GM21390 (cell line): ENCODE results near the gene TGFBR2.

Experiments
- ATAC-seq: cut with Tn5 transposase; IDR thresholded peaks from one replicate; pipeline ENCODE4 v1.9.1; 2021; ENCODE audit not compliant: unreplicated experiment

TGFBR2 gene

DNA sequence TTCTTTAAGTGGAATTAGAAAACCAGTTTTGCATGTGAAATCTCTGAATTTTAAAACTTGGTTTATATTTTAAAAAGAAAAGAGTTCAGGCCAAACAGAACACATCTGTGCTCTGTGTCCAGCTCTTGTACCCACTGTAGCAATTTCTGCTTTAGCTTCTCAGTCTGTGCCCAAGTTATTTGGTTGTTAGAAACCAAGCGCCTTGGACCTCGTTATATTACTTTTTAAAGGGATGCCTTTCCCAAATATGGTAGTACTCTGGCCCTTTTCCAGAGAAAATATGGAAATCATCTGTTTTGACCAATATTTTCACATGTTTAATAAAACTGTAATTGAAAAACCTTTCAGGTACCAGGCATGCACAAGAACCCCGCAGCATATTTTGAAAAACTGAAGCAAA, 27.3 kb downstream of the TGFBR2 start:
- ATAC-seq, result no peak

- ATAC-seq, result no peak
Measured at GRCh38 chr3:30634761-30635735, 28.6 kb downstream of the TGFBR2 start.

- no peak for ATAC-seq
Measured at GRCh38 chr3:30637310-30638219, 31.2 kb downstream of the TGFBR2 start.

DNA sequence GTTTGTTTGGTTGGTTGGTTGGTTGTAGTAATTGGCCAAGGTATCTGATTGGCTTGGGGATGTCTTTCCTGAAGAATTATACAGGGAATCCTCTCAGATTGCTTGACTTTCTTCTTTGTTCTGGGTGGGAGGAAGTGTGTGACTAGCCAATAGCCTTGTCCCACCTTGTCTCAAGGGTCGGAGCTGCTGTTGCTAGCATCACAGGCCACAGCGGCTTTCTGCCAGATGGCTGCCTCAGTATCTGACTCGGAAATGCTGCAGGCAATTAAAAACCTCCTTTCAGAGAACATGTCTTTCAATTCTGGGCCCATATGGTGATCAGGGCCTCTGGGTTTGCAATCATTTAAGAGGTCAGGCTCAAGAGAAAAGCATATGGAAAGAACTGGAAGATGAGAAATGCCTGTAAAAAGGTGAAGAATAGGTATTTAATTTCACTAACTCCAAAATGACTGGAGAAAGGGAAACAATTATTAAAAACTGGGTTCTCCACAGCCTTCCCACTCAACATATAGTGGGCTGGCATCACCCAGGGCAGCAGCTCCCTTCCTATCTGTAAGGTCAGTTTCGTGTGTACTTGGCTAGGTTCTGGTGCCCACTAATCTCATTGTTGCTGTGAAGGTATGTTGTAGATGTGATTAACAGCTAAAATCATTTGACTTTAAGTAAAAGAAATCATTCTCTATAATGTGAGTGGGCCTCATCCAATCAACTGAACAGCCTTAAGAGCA, 32.4 kb downstream of the TGFBR2 start:
- ATAC-seq, result no peak

GRCh38 chr3:30639937-30640336, 33.5 kb downstream of the TGFBR2 start:
- ATAC-seq, result peak; percentile 76

DNA sequence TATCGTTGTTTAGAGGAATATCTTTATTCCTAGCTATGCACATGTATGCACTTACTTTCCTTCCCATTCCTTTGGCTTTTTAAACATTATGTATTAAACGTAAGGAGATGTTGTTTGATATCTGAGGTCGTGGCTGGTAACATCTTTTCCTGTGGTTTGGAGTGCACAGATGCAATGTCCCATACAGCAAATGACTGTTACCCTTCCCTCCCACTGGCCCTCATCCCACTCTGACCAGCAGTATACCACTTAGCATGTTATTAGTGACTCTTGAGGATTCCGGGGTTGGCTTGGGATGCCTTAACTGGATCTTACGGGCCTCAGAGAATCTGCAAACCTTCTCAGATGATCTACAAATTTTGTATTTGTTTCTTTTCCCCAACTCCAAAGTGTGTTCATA, 34.5 kb downstream of the TGFBR2 start:
- no peak for ATAC-seq

DNA sequence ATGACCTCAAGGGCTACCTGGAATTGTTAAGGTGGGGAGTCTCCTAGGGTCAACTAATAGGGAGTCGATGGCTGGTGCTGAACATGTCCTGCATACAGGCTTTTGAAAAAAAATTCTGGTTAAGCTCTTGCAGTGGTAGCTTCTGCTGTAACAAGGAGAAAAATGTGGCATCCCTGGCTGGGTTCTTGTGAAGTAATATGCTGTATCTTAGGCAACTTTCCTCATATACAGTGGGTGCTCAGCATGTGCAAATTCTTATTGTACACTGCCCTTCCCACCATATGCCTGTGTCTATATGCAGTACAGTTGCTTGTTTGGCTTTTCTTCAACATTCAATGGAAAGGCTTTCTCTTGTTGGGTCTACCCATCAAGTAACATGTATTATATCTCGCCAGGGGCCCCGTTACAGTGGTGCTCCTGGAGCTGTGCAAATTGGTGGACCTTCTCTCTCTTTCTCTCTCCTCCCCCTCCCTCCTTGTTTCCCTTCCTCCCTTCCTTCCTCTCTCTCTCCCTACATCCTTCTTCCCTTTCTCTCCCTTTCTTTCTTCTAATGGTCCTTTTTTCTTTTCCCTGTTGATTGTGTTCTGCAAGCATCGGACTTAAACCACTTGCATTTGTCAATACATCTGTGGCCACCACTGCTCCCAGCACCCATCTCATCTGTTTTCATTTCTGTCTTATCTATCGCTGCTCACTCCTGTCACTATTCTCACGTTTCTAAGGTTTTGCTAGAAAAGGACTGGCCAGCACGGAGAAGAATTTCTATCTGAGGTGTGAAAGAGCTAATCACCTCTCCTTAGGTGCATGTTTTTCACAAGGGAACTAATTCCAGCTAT, 35.2 kb downstream of the TGFBR2 start:
- ATAC-seq, result no peak

GRCh38 chr3:30642849-30643361, 36.5 kb downstream of the TGFBR2 start:
- no peak for ATAC-seq

- ATAC-seq, result no peak
Measured at GRCh38 chr3:30643763-30644462, 37.5 kb downstream of the TGFBR2 start.

GRCh38 chr3:30644615-30645014, 38.2 kb downstream of the TGFBR2 start:
- peak; percentile 67 for ATAC-seq

GRCh38 chr3:30645077-30645476, 38.7 kb downstream of the TGFBR2 start:
- ATAC-seq, result no peak

DNA sequence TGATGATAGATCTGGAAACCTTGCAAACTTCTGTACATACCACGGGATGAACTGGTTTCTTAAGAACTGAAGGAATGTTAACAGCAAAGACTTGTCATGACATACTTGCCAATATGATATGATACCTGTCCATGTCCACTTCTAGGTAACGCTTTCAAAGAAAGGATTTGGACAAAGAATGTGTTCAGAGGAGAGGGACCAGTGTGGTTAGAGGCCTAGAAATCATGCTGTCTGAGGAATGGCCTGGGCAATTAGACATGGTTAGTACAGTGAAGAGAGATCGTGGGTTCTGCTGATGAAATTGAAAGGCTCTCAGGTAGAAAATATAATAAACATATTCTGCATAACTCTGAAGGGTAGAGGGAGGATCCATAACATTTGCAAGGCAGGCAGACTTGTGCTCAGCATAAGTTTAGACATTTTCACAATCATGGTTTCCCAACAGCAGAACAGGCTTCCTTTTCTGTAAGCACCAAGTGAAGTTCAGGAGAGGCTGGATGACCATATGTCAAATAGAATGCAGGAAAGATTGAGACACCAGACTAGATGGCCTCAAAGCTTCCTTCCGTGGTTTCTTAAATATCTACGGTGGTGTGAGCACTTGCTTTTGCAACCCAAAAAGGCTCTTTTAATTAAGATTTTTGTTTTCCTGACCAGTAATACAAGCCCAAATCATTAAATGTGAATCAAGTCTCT, 39.9 kb downstream of the TGFBR2 start:
- ATAC-seq, result no peak

DNA sequence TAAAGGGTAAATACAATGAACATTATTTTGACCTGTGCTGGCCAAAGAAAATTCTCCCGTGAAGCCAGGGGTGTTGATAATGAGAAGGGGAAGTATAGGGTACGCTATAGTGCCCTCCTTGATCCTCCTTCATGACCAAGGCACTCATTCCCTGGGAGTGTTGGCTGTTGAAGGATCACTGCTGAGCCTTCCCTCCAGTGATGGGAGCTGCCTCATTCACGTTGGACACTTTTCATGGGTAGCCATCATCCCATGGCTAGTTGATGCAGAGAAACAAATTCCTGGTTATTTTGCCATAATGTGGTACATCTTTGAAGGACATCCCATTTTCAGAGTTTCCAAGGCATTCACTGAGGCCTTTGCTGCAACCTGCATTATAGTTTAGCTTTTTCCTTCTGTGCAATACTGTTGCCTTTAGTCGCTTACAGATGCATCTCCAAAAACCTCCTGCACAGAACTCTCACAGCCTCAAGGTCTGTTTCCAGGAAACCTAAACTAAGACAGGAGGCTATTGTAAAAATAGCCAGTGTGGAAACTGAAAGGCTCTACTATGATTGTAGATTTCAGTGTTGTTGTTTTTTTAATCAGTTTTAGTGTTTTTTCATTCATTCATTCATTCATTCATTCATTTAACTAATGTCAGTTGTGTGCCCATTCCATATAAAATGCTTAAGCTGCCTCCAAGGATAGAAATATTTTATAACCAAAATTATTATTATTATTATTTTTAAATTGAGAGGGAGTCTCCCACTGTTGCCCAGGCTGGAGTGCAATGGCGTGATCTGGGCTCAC, 40.8 kb downstream of the TGFBR2 start:
- no peak for ATAC-seq

- no peak for ATAC-seq
Measured at GRCh38 chr3:30648670-30649357, 42.4 kb downstream of the TGFBR2 start.

GRCh38 chr3:30649572-30650318, 43.3 kb downstream of the TGFBR2 start:
- peak; percentile 67 for ATAC-seq

GRCh38 chr3:30650348-30650995, 44.1 kb downstream of the TGFBR2 start:
- ATAC-seq, result no peak
